ENCODE data around the gene TMEM151B. TPM values are rescaled to one million over a fixed set of nuclear protein-coding genes. Genes with fewer than 3 reads are reported as not detected.

The TMEM151B gene
- polyA plus RNA-seq, 1 of the 3 experiments (the other 2 are of a cell fraction) = 0.05 TPM

DNA sequence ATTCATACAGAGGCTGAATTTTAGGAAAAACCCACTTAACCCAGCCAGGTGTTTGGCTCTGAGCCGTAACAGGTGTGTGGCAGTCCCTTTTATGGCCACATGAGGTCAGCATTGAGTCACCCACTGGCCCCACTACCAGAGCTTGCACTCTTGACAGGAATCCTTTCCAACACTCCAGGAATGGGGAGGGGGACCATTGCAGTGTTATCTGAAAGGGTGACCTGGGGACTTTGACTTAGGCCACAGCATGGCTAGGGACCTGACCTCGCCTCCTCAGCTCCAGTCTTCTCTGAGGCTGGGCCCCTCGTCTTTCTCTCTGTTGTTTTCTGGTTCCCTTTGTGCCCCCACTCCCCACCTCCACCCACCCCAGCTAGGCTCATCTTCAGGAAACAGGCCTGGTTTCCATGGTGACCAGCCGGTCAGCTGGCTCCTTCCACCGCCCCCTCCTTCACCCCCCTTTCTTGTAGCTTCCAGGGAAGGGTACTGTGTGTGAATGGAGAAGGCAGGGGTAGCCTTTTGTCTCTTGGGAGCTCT lies 2.1 kb upstream of the TMEM151B start (continued):
- TF ChIP-seq, protein P1, sequence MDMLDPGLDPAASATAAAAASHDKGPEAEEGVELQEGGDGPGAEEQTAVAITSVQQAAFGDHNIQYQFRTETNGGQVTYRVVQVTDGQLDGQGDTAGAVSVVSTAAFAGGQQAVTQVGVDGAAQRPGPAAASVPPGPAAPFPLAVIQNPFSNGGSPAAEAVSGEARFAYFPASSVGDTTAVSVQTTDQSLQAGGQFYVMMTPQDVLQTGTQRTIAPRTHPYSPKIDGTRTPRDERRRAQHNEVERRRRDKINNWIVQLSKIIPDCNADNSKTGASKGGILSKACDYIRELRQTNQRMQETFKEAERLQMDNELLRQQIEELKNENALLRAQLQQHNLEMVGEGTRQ (IDR thresholded peaks at IDR 0.05; ENCODE audit: borderline replicate concordance, low read depth, low read length) = no peak
- peak; percentile 26 for TF ChIP-seq CHD2 (IDR thresholded peaks at IDR 0.05; ENCODE audit: low read length, partially characterized antibody)
- TF ChIP-seq, protein P2, sequence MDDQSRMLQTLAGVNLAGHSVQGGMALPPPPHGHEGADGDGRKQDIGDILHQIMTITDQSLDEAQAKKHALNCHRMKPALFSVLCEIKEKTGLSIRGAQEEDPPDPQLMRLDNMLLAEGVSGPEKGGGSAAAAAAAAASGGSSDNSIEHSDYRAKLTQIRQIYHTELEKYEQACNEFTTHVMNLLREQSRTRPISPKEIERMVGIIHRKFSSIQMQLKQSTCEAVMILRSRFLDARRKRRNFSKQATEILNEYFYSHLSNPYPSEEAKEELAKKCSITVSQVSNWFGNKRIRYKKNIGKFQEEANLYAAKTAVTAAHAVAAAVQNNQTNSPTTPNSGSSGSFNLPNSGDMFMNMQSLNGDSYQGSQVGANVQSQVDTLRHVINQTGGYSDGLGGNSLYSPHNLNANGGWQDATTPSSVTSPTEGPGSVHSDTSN (IDR thresholded peaks at IDR 0.05) = no peak
- TF ChIP-seq NRF1 (IDR thresholded peaks at IDR 0.05; ENCODE audit: low read depth, low read length) = no peak
- TF ChIP-seq SMC3 (IDR thresholded peaks at IDR 0.05; ENCODE audit: low read depth, low read length) = peak; percentile 90
- no peak for TF ChIP-seq YY1 (IDR thresholded peaks at IDR 0.05; ENCODE audit: low read depth)
- no peak for TF ChIP-seq TEAD4 (IDR thresholded peaks at IDR 0.05; ENCODE audit: borderline replicate concordance, insufficient read depth)
- no peak for TF ChIP-seq EZH2phosphoT487 (IDR thresholded peaks at IDR 0.05; ENCODE audit: borderline replicate concordance, low read depth)
- TF ChIP-seq, protein P3, sequence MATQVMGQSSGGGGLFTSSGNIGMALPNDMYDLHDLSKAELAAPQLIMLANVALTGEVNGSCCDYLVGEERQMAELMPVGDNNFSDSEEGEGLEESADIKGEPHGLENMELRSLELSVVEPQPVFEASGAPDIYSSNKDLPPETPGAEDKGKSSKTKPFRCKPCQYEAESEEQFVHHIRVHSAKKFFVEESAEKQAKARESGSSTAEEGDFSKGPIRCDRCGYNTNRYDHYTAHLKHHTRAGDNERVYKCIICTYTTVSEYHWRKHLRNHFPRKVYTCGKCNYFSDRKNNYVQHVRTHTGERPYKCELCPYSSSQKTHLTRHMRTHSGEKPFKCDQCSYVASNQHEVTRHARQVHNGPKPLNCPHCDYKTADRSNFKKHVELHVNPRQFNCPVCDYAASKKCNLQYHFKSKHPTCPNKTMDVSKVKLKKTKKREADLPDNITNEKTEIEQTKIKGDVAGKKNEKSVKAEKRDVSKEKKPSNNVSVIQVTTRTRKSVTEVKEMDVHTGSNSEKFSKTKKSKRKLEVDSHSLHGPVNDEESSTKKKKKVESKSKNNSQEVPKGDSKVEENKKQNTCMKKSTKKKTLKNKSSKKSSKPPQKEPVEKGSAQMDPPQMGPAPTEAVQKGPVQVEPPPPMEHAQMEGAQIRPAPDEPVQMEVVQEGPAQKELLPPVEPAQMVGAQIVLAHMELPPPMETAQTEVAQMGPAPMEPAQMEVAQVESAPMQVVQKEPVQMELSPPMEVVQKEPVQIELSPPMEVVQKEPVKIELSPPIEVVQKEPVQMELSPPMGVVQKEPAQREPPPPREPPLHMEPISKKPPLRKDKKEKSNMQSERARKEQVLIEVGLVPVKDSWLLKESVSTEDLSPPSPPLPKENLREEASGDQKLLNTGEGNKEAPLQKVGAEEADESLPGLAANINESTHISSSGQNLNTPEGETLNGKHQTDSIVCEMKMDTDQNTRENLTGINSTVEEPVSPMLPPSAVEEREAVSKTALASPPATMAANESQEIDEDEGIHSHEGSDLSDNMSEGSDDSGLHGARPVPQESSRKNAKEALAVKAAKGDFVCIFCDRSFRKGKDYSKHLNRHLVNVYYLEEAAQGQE (IDR thresholded peaks at IDR 0.05; ENCODE audit: low read depth, low read length) = no peak

DNA sequence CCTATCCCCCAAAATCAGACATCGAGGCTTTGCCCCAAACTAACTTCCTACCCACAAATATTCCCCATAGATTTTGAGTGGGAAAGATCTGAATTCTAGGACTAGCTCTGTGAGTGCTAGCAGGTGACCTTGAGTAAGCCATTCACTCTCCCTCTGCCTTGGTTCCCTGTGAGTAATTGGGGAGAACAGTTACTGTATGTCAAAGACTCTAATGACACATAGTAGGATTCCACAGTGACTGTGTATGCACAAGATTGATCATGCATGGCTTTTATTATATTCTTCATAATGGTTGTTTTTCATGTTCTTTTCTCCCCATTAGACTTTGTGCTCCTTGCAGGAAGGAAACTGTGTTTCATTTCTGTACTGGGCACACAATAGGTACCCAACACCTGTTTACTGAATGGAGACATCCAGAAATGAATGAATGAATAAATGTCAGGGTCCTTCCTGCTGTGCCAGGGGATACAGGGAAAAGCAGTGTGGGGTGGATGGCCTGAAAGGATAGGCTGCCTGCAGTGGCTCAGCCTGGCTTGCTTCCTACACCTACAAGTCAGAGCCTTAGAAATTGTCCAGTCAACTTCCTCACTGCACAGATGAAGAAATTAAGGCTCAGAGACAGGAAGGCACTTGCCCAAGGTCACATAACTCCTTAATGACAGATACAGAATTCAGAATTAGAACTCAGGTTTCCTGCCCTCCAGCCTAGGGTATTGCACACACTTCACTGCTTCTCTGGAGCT lies 901 bp upstream of the TMEM151B start:
- H4K20me1 ChIP-seq (ENCODE audit: insufficient read depth) = no peaks in the 10 kb centered on the region
- H3K27ac ChIP-seq (ENCODE audit: low read depth in 2 of 2, low read length in 1 of 2) = no peak overlapping the region
- H3K9ac ChIP-seq = no peak overlapping the region
- peaks cover 5% of the 10 kb centered on the region; the same call in 1 of the 2 replicates for H3K79me2 ChIP-seq (ENCODE audit: insufficient read depth)
- no peak for DNase-seq
- CTCF ChIA-PET = interaction anchor here (1.2 to 9.1 kb wide), 17 partner anchors 13 to 201 kb away, joined by 3 to 238 read pairs (median 12); partner anchors contain the start of genes AARS2, HSP90AB1, SLC35B2 and SPATS1
- no peak overlapping the region for H3K4me2 ChIP-seq
- POLR2A ChIA-PET = interaction anchor here (0.7 to 2.3 kb wide), 6 partner anchors 12 to 73 kb away, joined by 3 to 10 read pairs (median 8); partner anchors contain the start of genes HSP90AB1, SLC35B2 and SPATS1
- H3K9me2 ChIP-seq = no peaks in the 10 kb centered on the region
- H3K9me3 ChIP-seq = no peaks in the 10 kb centered on the region
- H3K36me3 ChIP-seq (replicated peaks in 1 of 2; ENCODE audit: control insufficient read depth in 1 of 2, insufficient read depth in 2 of 2, low read length in 1 of 2) = no peaks in the 10 kb centered on the region
- no peak overlapping the region for H2AFZ ChIP-seq (ENCODE audit: low read depth)
- peaks cover 11% of the 10 kb centered on the region for H3F3A ChIP-seq (replicated peaks; ENCODE audit: insufficient read depth)
- peaks cover 36% of the 10 kb centered on the region for H3K27me3 ChIP-seq (ENCODE audit: insufficient read depth)
- H3K4me3 ChIP-seq (ENCODE audit: low read depth in 2 of 2, low read length in 1 of 2) = no peak overlapping the region; a peak in 1 of 4 replicates
- H3K4me1 ChIP-seq (ENCODE audit: control insufficient read depth in 1 of 2, insufficient read depth in 2 of 2, low read depth in 1 of 2, low read length in 1 of 2) = peaks cover 3 to 25% of the 10 kb centered on the region in 2 experiments; a peak in 1 of 4 replicates
- 44% methylated on average over 1 of the region's 1 CpG for WGBS (ENCODE audit: low lambda C conversion rate)
- TF ChIP-seq, protein P4, sequence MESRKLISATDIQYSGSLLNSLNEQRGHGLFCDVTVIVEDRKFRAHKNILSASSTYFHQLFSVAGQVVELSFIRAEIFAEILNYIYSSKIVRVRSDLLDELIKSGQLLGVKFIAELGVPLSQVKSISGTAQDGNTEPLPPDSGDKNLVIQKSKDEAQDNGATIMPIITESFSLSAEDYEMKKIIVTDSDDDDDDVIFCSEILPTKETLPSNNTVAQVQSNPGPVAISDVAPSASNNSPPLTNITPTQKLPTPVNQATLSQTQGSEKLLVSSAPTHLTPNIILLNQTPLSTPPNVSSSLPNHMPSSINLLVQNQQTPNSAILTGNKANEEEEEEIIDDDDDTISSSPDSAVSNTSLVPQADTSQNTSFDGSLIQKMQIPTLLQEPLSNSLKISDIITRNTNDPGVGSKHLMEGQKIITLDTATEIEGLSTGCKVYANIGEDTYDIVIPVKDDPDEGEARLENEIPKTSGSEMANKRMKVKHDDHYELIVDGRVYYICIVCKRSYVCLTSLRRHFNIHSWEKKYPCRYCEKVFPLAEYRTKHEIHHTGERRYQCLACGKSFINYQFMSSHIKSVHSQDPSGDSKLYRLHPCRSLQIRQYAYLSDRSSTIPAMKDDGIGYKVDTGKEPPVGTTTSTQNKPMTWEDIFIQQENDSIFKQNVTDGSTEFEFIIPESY (IDR thresholded peaks at IDR 0.05; ENCODE audit: borderline replicate concordance, low read depth) = no peak
- no peak for TF ChIP-seq RXRA (IDR thresholded peaks at IDR 0.05; ENCODE audit: borderline replicate concordance, low read depth)
- no peak for TF ChIP-seq GATA2 (CRISPR knock-in tag; IDR thresholded peaks at IDR 0.05)
- TF ChIP-seq RFX5 (IDR thresholded peaks at IDR 0.05; ENCODE audit: low read length) = no peak
- no peak for TF ChIP-seq SMC3 (IDR thresholded peaks at IDR 0.05; ENCODE audit: low read depth, low read length)
- TF ChIP-seq, protein P5, sequence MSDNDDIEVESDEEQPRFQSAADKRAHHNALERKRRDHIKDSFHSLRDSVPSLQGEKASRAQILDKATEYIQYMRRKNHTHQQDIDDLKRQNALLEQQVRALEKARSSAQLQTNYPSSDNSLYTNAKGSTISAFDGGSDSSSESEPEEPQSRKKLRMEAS (IDR thresholded peaks at IDR 0.05; ENCODE audit: low read depth) = no peak
- TF ChIP-seq EZH2phosphoT487 (IDR thresholded peaks at IDR 0.05; ENCODE audit: borderline replicate concordance, low read depth) = no peak
- TF ChIP-seq YY1 (IDR thresholded peaks at IDR 0.05; ENCODE audit: low read depth) = no peak
- no peak for TF ChIP-seq TEAD4 (IDR thresholded peaks at IDR 0.05; ENCODE audit: borderline replicate concordance, insufficient read depth)
- TF ChIP-seq, protein P1 (IDR thresholded peaks at IDR 0.05; ENCODE audit: borderline replicate concordance, low read depth, low read length) = no peak
- TF ChIP-seq, protein P6, sequence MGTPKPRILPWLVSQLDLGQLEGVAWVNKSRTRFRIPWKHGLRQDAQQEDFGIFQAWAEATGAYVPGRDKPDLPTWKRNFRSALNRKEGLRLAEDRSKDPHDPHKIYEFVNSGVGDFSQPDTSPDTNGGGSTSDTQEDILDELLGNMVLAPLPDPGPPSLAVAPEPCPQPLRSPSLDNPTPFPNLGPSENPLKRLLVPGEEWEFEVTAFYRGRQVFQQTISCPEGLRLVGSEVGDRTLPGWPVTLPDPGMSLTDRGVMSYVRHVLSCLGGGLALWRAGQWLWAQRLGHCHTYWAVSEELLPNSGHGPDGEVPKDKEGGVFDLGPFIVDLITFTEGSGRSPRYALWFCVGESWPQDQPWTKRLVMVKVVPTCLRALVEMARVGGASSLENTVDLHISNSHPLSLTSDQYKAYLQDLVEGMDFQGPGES (IDR thresholded peaks at IDR 0.05; ENCODE audit: low read depth, low read length) = no peak
- TF ChIP-seq MEF2A (IDR thresholded peaks at IDR 0.05; ENCODE audit: borderline replicate concordance, low read depth) = no peak
